GM19452 (cell line): ENCODE data around the gene HSD17B1.
"Not testable (repeated sequence)": the region's sequence is repeated elsewhere in the genome, so short reads cannot be mapped to it uniquely, and the experiment has no call there.

Experiments used
- ATAC-seq: cut with Tn5 transposase; IDR thresholded peaks from one replicate; pipeline ENCODE4 v1.9.1; 2021; ENCODE audit not compliant: unreplicated experiment

HSD17B1 gene

GRCh38 chr17:42545755-42546505 lies 6.8 kb upstream of the HSD17B1 start:
- not testable (repeated sequence) for ATAC-seq

- ATAC-seq: no peak
These were observed 5.7 kb upstream of the HSD17B1 start for GRCh38 chr17:42547001-42547461.

- no peak for ATAC-seq
These were observed 5.0 kb upstream of the HSD17B1 start for GRCh38 chr17:42547698-42548069.

- no peak for ATAC-seq
These were observed 4.5 kb upstream of the HSD17B1 start for GRCh38 chr17:42548070-42548837.

- ATAC-seq: no peak
These were observed 3.5 kb upstream of the HSD17B1 start for GRCh38 chr17:42548993-42549755.

GRCh38 chr17:42553161-42553818 lies 567 bp downstream of the HSD17B1 start:
- no peak for ATAC-seq

GRCh38 chr17:42553866-42554249 lies 1.1 kb downstream of the HSD17B1 start:
- ATAC-seq: no peak

- ATAC-seq: peak; percentile 79
These were observed 1.8 kb downstream of the HSD17B1 start for GRCh38 chr17:42554250-42555121.

GRCh38 chr17:42555122-42555622 lies 2.4 kb downstream of the HSD17B1 start:
- ATAC-seq: no peak

- ATAC-seq: not testable (repeated sequence)
These were observed 3.4 kb downstream of the HSD17B1 start for GRCh38 chr17:42555961-42556617.

GRCh38 chr17:42559075-42559474 lies 6.4 kb downstream of the HSD17B1 start:
- no peak for ATAC-seq

GRCh38 chr17:42560246-42560645 lies 7.5 kb downstream of the HSD17B1 start:
- ATAC-seq: no peak

- peak; percentile 56 for ATAC-seq
These were observed 9.2 kb downstream of the HSD17B1 start, which contains the start of gene COASY for GRCh38 chr17:42561897-42562387. Gene COASY, plus strand, starts transcription at chr17:42562148. Its CDS starts 475 bp downstream, at chr17:42562623.

- ATAC-seq: no peak
These were observed 9.8 kb downstream of the HSD17B1 start for GRCh38 chr17:42562388-42563142.

- ATAC-seq: no peak
These were observed 10.4 kb downstream of the HSD17B1 start for GRCh38 chr17:42563143-42563509.

- ATAC-seq: no peak
These were observed 10.8 kb downstream of the HSD17B1 start for GRCh38 chr17:42563543-42563942.

GRCh38 chr17:42563950-42564349 lies 11.2 kb downstream of the HSD17B1 start:
- ATAC-seq: no peak

- no peak for ATAC-seq
These were observed 12.2 kb downstream of the HSD17B1 start for GRCh38 chr17:42564815-42565522.
